ENCODE measurements around the gene DDX24.

DDX24 gene

GRCh38 chr14:94029671-94030203 is 51.3 kb downstream of the DDX24 start:
- DNase-seq: no peak

GRCh38 chr14:94029265-94029664 is 51.7 kb downstream of the DDX24 start:
- DNase-seq: no peak

- no peak for DNase-seq
Observed at GRCh38 chr14:94028450-94028826, 52.6 kb downstream of the DDX24 start.

GRCh38 chr14:94027566-94028449 is 53.2 kb downstream of the DDX24 start:
- no peak for DNase-seq

- no peak for DNase-seq
Observed at GRCh38 chr14:94026889-94027469, 54.0 kb downstream of the DDX24 start.

- DNase-seq: peak; percentile 95
Observed at GRCh38 chr14:94026173-94026888, 54.7 kb downstream of the DDX24 start, which contains the start of gene OTUB2. OTUB2 (plus strand) TSS chr14:94026340; CDS start chr14:94026538, 198 bp downstream.

- no peak for DNase-seq
Observed at GRCh38 chr14:94025720-94026119, 55.3 kb downstream of the DDX24 start.

GRCh38 chr14:94024549-94024948 is 56.5 kb downstream of the DDX24 start:
- no peak for DNase-seq

GRCh38 chr14:94022532-94023411 is 58.2 kb downstream of the DDX24 start:
- no peak for DNase-seq

- DNase-seq: no peak
Observed at GRCh38 chr14:94021416-94022157, 59.4 kb downstream of the DDX24 start.

GRCh38 chr14:94021001-94021400 is 60.0 kb downstream of the DDX24 start:
- DNase-seq: no peak

- no peak for DNase-seq
Observed at GRCh38 chr14:94020267-94020666, 60.7 kb downstream of the DDX24 start.

- DNase-seq: no peak
Observed at GRCh38 chr14:94019329-94019728, 61.7 kb downstream of the DDX24 start.

GRCh38 chr14:94018308-94018707 is 62.7 kb downstream of the DDX24 start:
- DNase-seq: no peak

GRCh38 chr14:94016446-94016976 is 64.5 kb downstream of the DDX24 start:
- no peak for DNase-seq

- DNase-seq: no peak
Observed at GRCh38 chr14:94015223-94015622, 65.8 kb downstream of the DDX24 start.

GRCh38 chr14:94014382-94014781 is 66.6 kb downstream of the DDX24 start:
- no peak for DNase-seq

- no peak for DNase-seq
Observed at GRCh38 chr14:94011795-94012194, 69.2 kb downstream of the DDX24 start.

- no peak for DNase-seq
Observed at GRCh38 chr14:94010625-94011024, 70.4 kb downstream of the DDX24 start.

GRCh38 chr14:94009767-94010166 is 71.2 kb downstream of the DDX24 start:
- DNase-seq: no peak

- DNase-seq: no peak
Observed at GRCh38 chr14:94008234-94008633, 72.8 kb downstream of the DDX24 start.

Data from NCI-H1436 treated with DMSO at 0.1 percent for 48 hours (cell line).